Neutrophil (primary cell): ENCODE data around the gene MTA2.

ENCODE experiments used
- H3K27ac ChIP-seq: fragments of 200-600 bp; sonication (generic); 2 replicates; pipeline ENCODE4 v1.5.1; 2016; ENCODE audit warnings: mild to moderate bottlenecking, moderate library complexity
- H3K27me3 ChIP-seq: fragments of 200-600 bp; sonication (generic); 2 replicates; pipeline ENCODE4 v1.6.0; 2016; ENCODE audit warnings: mild to moderate bottlenecking
- H3K36me3 ChIP-seq: fragments of 200-600 bp; sonication (generic); 2 replicates; pipeline ENCODE4 v1.5.1; 2017
- H3K4me1 ChIP-seq, 2 experiments: fragments of 200-600 bp in 1 of 2; sonication (generic) in 1 of 2; 1 replicate in 1 of 2; 2 replicates in 1 of 2; pipeline versions ENCODE4 v1.5.1 to v1.6.1; 2013 to 2016; ENCODE audit warnings: low read depth in 1 of 2, low read length in 1 of 2, mild to moderate bottlenecking in 1 of 2, moderate library complexity in 1 of 2; ENCODE audit not compliant: control insufficient read depth in 1 of 2, insufficient read depth in 1 of 2
- H3K4me3 ChIP-seq, 2 experiments: fragments of 200-600 bp in 1 of 2; sonication (generic) in 1 of 2; 1 replicate in 1 of 2; 2 replicates in 1 of 2; pipeline ENCODE4 v1.5.1; 2013 to 2016; ENCODE audit warnings: low read depth in 1 of 2, low read length in 1 of 2, mild to moderate bottlenecking in 1 of 2, moderate library complexity in 1 of 2
- H3K9me3 ChIP-seq: fragments of 200-600 bp; sonication (generic); 2 replicates; pipeline ENCODE4 v1.5.1; 2016
- CTCF ChIP-seq: fragments of 200-600 bp; sonication (generic); IDR thresholded peaks from 2 replicates; pipeline ENCODE4 v1.5.1; 2016; ENCODE audit warnings: antibody characterized with exemption

The MTA2 gene

GRCh38 chr11:62615521-62615920, 13.9 kb upstream of the MTA2 start:
- H3K4me1 ChIP-seq: peaks cover 32 to 37% of the 10 kb centered on the region in 2 experiments
- H3K4me3 ChIP-seq: no peak overlapping the region

DNA sequence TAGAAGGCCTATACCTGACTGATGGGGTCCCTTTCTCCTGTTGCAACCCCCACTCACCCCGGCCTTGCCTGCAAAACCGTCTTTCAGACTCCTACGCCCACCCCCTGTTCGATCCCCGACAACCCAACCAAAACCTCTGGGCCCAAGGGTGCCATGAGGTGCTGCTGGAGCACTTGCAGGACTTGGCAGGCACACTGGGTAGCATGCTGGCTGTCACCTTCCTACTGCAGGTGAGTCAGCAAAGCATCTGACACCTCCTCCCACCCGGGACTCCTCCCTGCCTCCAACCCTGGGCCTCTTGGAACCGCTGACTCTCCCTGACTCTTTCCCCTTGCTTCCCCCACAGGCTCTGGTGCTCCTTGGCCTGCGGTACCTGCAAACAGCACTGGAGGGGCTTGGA, 12.6 kb upstream of the MTA2 start:
- TF ChIP-seq CTCF: no peak
- peaks cover 15% of the 10 kb centered on the region for H3K36me3 ChIP-seq

More at GRCh38 chr11:62615521-62615920, 13.9 kb upstream of the MTA2 start:
- Histone ChIP-seq H3K27ac (no peak overlapping the region), H3K9me3 (no peaks in the 10 kb centered on the region), H3K36me3 (peaks cover 15% of the 10 kb centered on the region), H3K27me3 (no peaks in the 10 kb centered on the region)
- no peak for TF ChIP-seq CTCF

DNA sequence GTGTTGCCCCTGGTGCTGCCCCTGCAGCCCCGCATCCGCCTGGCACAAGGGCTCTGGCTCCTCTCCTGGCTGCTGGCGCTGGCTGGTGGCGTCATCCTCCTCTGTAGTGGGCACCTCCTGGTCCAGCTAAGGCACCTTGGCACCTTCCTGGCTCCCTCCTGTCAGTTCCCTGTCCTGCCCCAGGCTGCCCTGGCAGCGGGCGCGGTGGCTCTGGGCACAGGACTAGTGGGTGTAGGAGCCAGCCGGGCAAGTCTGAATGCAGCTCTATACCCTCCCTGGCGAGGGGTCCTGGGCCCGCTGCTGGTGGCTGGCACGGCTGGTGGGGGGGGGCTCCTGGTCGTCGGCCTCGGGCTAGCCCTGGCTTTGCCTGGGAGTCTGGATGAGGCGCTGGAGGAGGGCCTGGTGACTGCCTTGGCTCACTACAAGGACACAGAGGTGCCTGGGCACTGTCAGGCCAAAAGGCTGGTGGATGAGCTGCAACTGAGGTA, 11.7 kb upstream of the MTA2 start:
- Histone ChIP-seq H3K36me3 (peaks cover 21% of the 10 kb centered on the region), H3K4me1 (peaks cover 28 to 32% of the 10 kb centered on the region in 2 experiments), H3K9me3 (no peaks in the 10 kb centered on the region), H3K27ac (peak overlapping the region; percentile 95), H3K4me3 (peak overlapping the region; percentile 79 to 91), H3K27me3 (no peaks in the 10 kb centered on the region)
- no peak for TF ChIP-seq CTCF

More for the DNA sequence above, 12.6 kb upstream of the MTA2 start:
- peak overlapping the region; percentile 95 for H3K27ac ChIP-seq
- no peaks in the 10 kb centered on the region for H3K9me3 ChIP-seq
- peaks cover 28 to 32% of the 10 kb centered on the region in 2 experiments for H3K4me1 ChIP-seq
- H3K27me3 ChIP-seq: no peaks in the 10 kb centered on the region
- no peak overlapping the region for H3K4me3 ChIP-seq

DNA sequence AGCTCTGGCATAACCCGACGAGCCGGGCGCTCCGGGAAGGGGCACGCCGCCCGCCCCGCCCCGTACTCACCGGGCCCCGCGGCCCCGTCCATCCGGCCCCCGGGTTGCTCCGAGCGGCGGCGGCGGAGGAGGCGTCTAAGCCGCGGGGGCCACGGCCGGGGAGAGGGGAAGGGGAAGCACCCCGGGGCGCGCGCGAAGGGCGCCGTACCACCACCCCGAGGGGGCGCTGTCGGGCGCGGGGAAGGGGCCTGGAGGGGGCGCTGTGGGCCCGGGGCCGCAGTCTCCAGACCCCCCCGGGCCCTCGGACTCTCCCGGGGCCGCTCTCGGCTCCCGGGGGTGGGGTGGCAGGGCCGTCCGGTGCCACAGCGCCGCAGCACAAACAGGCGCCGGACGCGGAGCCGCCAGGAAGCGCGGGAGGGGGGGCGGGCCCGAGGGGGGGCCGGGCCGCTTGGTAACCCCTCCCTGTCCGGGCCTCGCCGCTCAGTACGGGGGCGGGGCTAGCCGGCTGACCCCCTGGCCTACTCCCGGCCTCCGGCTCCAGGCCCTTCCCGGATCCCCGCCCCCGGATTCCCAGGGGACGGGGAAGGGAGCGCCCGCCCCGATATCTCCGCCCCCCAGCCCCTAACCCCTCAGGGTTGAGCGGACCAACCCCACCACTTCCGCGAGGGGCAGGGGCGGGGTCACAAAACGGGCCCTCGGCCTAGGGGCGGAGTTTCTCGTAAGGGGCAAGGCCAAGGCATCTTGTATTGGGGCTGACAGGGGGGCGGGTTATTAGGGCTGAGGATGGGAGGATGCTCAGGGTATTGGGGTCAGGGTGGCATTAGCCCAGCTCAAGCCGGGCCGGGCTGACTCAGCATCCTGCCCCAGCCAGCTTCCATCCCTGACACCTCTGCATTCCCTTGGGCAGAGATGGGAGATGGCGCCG, 11.0 kb upstream of the MTA2 start, which contains the start of the genes EML3 and ROM1:
Gene EML3, minus strand, starts transcription at position 410 of the 925 bp plus-strand sequence. Its CDS starts 318 bp downstream, at position 92.
Gene ROM1, plus strand, starts transcription at position 892 of the 925 bp plus-strand sequence. Its CDS starts 25 bp downstream, at position 917.
- H3K4me3 ChIP-seq: peak within 1 kb of the TSS; percentile 79 to 91
- peaks cover 34 to 36% of the 10 kb centered on the region in 2 experiments for H3K4me1 ChIP-seq
- H3K27me3 ChIP-seq: no peaks in the 10 kb centered on the region
- H3K36me3 ChIP-seq: peaks cover 22% of the 10 kb centered on the region
- no peaks in the 10 kb centered on the region for H3K9me3 ChIP-seq
- TF ChIP-seq CTCF: peak; percentile 98
- peak within 1 kb of the TSS; percentile 95 for H3K27ac ChIP-seq

DNA sequence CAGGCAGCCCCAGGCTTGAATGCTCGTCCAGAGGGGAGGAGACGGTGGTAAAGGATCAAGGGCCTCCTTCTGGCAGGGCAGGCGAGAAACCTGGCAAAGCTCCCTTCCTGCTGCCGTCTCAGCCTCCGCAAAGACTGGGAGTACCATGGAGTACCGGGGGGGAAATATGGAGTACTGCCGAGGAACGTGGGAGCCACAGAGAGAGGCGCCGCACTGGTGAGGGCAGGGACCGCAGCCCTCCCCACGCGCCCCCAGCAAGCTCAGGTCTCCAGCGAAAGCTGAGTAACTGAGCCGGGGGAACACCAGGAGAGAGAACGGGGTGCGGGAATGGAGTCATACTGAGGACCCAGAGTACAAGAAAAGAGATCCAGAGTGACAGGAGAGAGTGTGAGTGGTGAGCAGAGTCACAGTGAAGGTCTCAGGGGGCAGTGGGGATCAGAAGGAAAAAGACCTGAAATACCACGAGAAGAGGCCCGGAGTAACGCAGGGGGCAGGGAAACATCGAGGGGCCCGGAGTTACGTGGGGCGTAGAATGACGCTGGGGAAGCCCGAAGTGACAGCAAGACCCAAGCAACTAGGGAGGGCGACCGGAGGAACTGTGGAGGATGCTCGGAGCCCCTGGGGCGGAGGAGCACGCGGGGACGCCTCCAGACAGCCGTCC, 10.2 kb upstream of the MTA2 start:
- Histone ChIP-seq H3K27ac (peak overlapping the region; percentile 95), H3K36me3 (peaks cover 22% of the 10 kb centered on the region), H3K27me3 (no peaks in the 10 kb centered on the region), H3K4me3 (peak overlapping the region; percentile 79 to 91), H3K9me3 (no peaks in the 10 kb centered on the region), H3K4me1 (peaks cover 36% of the 10 kb centered on the region in 2 experiments)
- TF ChIP-seq CTCF: no peak
